ENCODE results near the gene ELP1.
"Not testable (repeated sequence)": the region's sequence is repeated elsewhere in the genome, so short reads cannot be mapped to it uniquely, and the experiment has no call there.

Gene ELP1

DNA sequence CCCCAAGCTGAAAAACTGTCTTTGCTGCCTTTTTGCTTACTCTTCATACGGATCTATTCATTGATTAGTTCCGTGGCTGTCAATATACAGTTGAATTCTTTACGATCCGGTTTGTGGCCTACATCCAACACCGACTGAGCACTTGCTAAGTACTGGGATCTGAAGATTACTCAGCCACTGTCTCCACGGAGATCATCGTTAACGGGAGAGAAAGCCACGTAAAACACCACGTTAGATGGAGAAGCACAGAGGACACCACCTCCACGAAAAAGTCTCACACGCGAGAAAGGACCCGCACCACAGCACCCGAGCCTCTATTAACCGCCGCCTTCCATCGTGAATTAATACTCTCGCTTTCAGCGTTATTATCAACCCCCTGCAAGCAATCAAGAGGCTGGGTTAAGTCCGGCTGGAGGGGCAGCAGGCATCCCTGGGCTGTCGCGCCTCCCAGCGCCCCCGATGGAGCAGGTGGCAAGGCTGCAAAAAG lies 650 bp downstream of the ELP1 start:
- no peak for DNase-seq (ENCODE audit: low read depth in 2 of 2)

DNA sequence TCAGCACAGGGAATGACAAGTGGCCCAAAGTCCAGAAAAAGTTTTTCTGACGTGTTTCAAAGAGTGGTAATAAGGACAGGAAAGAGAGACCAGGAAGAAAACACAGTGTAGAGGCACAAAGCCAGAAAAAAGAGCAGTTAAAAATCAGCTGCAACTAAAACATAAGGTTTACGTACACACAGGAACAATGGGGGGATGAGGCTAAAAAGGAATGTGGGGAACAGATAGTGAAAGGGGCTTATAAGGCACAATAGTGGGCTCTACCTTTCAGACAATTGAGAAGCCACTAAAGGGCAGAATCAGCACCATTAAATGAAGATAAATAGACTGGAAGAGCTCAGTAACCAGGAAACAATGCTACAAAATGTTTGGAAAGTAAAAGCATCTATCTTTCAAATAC lies 5.5 kb downstream of the ELP1 start:
- DNase-seq (ENCODE audit: low read depth in 2 of 2) = no peak

DNA sequence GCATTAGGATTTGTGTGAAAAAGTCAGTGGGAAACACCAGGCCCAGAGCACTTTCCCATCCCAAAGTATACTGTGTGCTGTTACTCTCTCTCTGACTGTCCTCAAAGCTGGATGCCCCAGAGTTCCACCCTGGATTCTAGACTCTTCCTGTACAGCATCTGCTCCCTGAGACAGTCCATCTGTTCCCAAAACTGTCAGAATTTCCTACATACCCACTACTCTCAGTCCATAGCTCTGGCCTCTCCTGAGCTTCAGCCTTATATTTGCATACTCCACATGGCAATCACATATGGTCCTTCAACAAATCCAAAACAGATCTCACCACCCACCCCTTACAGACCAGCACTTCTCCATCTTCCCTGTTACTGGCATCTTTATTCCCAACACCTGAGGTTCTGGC lies 9.5 kb downstream of the ELP1 start:
- no peak for DNase-seq (ENCODE audit: low read depth in 2 of 2)

DNA sequence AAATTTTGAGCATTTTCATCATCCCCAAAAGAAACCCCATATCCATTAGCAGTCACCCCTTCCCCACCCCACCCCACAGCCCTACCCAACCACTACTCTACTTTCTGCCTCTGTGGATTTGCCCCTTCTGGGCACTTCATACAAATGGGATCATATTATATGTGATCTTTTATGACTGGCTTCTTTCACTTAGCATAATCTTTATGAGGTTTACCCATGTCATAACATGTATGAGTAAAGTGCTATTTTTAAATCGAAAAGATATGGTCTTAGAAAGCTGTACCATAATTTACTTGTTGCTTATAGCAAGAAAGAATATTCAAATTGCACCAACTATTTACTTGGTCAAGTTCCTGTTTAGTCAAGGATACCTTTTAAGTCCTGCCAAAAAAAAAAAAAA lies 12.7 kb downstream of the ELP1 start:
- no peak for DNase-seq (ENCODE audit: low read depth in 2 of 2)

DNA sequence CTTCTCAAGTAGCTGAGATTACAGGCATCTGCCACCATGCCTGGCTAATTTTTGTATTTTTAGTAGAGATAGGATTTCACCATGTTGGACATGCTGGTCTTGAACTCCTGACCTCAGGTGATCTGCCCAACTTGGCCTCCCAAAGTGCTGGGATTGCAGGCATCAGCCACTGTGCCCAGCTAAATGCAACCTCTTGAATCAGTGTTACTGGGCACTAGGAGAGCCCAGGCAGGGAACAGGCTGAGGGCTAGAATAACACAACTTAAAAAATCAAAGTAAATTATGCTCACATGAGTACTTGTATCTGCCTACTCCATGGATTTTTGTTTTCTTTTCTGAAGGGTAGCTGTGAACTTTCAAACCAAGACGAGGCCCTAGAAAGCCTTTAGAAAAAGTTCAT lies 13.5 kb downstream of the ELP1 start:
- DNase-seq (ENCODE audit: low read depth in 2 of 2) = not testable (repeated sequence)

DNA sequence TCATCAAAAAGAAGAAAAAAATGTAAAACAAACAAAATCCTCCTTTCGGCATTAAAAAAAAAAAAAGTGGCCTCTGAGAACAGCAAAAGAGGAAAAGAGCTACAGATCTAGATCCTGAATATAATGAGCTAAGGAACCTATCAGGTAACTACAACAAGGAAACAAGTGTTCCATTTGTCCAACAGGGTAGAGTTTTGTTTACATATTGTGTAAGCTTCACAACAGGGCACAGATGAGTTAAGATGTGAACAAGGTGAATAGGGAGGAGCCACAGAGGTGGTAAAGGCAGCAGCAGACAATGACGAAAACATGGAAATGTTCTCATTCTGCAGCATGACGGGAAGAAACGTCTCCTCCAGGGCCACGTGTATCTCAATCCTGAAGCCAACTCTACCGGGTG lies 14.4 kb downstream of the ELP1 start:
- no peak for DNase-seq (ENCODE audit: low read depth in 2 of 2)

DNA sequence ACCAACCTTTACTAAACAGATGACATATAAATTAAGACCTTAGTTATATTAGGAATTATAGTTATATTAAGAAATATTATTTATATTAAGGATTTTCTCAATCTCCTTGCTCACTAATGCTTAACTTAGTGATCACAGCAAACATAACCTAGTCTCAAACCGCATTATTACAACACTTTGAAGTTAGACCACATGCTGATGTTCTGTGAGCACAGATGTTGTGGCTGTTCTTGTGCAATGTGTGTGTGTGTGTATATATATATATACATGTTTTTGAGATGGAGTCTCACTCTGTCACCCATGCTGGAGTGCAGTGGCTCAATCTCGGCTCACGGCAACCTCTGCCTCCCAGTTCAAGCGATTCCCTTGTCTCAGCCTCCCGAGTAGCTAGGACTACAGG lies 20.5 kb downstream of the ELP1 start:
- no peak for DNase-seq (ENCODE audit: low read depth in 2 of 2)

DNA sequence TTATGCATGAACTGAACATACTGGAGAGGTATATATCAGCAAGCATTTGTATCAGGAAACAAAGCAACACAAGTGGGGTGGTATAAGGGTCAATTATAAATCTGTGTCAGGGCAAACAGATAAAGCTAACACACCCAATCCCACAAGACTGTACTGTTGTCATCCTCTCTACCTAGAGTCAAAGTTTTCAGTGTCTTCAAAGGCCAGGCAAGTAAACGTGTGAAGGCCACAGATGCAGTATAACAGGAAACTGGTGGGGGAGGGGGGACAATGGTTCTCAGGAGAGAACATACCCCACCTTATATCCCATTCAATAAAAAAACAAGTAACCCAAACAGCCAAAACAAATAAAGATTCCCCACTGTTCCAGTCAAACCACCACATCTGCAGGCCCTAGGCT lies 22.1 kb downstream of the ELP1 start:
- no peak for DNase-seq (ENCODE audit: low read depth in 2 of 2)

DNA sequence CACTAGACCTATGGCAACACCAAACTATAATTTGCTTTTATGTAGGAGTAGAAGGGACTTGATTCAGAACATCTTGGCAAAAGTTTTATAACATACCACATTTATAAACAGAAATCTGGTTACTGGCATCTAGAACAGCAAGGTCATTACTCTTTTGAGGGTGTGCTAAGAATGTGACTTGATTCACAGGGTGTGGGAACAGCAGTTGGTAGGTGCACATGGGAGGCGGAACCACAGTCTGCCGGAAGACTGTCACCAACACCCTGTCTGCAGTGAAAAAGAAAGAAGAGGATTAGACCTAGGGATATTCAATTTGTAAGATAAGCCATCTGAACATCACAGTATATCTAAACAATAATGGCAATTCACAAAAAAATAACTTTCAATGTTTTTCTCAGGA lies 23.0 kb downstream of the ELP1 start:
- DNase-seq (ENCODE audit: low read depth in 2 of 2) = no peak

DNA sequence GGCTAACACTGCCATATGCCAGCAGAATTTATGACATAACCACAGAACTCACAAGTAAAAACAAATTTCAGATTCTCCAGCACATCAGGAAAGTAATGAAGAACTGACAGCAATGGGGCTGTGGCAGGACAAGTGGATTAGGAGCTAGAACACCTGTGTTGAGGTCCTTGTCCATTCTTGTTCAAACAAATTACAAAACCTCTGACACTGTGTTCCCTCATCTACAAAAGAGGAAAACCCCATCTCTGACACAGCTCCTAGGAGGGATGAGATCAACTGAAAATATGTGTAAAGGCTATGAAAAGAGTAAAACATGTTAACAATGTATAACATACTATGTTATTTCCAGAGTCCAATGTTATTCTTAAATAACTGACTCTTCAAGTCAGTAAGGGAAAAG lies 23.5 kb downstream of the ELP1 start:
- no peak for DNase-seq (ENCODE audit: low read depth in 2 of 2)

DNA sequence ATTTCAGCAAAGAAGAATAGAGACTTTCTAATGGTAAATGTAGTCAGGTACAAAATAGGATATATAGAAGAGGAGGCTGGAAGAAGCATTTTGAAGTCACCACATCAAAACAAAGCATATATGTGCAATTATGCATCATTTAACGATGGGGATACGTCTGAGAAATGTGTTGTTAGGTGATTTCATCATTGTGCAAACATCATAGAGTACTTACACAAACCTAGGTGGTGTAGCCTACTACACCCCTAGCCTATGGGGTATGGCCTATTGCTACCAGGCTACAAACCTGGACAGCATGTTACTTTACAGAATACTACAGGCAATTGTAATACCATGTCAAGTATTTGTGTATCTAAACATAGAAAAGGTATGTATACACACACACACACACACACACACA lies 28.4 kb downstream of the ELP1 start:
- no peak for DNase-seq (ENCODE audit: low read depth in 2 of 2)

DNA sequence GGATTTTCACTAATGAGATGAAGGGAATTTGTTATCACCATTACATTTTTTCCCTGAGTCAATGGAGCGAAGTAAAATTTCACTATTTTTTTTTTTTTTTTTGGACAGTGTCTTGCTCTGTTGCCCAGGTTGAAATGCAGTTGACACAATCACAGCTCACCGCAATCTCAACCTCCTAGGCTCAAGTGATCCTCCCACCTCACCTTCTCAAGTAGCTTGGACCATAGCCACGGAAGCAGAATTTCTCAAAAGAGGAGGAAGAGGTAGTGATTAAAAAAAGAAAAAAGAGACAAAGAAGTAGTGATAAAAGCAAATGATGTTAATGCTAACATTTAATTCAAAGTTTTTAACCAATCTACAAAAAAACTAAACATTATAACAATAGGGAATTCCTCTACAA lies 29.8 kb downstream of the ELP1 start:
- no peak for DNase-seq (ENCODE audit: low read depth in 2 of 2)

DNA sequence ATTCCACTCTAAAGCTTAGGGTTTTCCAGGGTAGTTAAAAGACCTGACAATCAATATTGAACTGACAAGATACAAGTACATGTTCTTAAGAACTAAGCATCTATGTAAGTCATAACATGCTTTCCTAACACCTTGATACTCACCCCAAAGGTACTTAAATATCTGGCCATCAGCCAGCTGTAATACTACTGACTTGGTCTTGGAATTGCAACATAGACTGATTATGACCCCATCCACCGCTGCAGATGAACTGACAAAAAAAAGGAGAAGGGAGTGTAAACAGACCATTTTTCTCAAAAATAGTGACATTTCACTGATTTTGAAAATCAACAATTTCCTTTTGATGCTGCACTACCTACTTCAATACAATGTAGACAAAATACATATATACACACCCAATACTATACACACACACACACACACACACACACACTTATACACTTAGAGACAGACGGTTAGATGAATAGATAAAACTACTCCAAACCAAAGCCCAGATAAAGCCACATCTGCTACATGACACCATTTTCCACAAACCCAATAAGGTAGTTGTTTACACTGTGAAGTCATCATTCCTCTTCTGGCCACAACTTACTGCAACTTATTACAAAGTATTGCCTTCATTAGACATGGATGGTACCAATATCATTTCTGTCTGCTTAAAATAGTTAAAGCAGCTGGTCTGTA lies 30.4 kb downstream of the ELP1 start:
- DNase-seq (ENCODE audit: low read depth in 2 of 2) = no peak

DNA sequence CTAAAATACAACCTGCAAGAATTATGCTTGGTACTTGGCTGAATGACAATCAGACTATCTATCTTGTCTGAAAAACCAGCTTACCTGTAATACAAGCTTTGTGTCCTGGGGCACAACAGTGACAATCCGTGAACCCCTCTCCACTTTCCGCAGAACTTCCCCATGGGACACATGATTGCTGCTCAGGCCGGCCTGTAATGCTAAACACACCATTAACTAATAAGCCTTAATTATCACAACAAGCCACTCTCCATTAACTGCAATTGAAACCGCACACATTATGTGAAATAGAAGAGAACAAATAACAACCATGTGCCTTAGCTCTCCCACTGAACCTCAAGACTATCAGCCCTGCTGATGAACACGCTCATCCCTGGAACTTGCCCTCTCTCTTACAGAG lies 33.7 kb downstream of the ELP1 start:
- no peak for DNase-seq (ENCODE audit: low read depth in 2 of 2)

DNA sequence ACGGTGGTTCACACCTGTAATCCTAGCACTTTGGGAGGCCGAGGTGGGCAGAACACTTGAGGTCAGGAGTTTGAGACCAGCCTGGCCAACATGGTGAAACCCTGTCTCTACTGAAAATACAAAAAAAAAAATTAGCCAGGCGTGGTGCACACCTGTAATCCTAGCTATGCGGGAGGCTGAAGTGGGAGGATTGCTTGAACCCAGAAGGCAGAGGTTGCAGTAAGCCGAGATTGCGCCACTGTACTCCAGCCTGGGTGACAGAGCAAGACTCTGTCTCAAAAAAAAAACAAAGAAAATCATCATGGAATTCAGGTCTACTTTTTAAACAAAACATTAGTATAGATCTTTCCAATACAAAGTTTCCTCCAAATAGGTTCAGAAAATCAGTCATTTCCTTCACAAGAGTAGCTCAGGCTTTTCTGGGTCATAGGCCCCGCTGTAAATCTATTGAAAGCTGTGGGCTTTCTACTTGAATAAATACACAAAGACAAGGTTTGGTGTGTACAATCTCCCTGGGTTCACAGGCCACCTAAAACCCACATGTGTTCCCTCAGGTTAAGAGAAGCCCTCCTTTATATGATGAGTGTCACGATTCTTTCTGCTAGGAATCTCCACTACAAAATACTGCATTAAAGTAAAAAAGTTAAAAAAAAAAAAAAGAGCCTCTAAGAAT lies 34.8 kb downstream of the ELP1 start:
- DNase-seq (ENCODE audit: low read depth in 2 of 2) = not testable (repeated sequence)

DNA sequence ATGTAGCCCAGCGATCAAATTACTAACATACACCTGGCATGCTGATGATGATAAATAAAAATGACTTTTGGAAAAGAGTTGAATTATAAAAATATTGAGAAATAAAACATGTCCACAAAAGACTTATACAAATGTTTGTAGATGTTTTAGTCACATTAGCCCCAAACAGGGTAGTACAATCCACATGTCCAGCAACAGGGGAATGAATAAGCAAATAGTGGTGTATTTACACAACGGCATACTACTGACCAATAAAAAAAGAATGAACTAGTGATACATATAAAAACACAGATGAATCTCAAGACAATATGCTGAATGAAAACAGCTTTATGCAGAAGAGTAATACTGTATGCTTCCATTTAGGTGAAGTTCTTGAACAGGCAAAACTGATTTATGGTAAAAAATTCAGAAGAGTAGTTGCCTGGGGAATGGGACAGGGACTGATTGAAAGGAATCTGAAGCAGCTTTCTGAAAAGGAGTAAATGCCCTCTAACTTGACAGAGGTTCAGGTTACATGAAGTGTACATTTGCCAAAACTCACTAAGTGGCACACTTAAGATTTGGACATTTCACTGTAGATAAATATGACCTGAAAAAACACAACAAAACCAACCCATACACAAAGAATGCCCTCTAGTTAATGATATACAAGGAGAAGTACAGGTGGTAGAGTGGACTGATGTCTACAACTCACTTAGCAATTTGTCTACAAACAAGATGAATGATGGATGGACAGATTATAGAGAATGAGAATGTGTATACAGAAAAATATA lies 36.4 kb downstream of the ELP1 start:
- no peak for DNase-seq (ENCODE audit: low read depth in 2 of 2)

DNA sequence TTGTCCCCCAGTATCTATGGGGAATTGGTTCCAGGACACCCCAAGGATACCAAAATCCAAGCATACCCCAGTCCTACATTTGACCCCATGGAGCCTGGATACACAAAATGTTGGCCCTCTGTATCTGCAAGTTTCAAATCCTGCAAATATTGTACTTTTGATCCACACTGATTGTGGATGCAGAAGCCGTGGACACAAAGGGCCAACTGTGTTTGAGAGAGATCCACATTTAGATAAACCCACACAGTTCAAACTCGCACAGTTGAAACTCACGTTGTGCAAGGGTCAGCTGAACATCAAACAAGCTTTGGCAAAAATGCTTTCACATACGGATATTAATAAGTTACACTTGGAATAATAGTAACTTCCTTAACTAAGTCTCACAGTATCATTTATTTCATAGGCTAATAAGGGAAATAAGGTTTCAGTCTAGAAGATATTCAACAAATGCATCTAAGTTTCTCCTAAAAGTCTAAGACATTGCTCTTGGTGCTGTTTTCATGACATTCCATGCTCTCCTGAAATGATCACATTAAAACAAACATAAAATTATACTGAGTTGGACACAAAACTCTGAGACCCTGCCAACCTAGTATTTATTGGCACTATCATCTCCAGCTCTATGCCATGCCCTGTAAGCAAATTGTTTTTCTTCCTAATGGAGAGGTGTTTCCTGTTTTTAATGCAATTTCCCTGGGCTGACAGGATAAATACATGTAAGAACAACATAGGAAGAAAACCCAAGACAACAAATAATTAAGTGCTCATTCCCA lies 39.5 kb downstream of the ELP1 start:
- DNase-seq (ENCODE audit: low read depth in 2 of 2) = no peak

DNA sequence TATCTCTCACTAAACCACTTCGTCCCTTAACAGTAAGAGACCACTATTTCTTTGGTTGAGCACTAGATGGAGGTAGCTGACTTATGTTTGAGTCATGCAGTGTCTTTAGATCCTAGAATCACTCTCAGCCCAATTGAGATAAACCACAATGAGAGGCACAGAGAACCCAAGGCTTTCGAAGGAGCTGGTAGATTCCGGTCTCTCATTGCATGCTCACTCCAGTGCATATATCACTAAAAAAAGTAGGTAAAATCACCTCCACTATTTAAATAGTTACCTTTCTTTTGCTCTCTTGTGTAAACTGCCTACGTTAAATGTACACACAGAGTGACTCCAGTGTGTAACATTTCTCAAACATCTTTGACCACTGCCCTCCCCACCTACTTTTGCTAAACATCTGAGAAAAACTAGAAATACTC lies 44.3 kb downstream of the ELP1 start:
- no peak for DNase-seq (ENCODE audit: low read depth in 2 of 2)

DNA sequence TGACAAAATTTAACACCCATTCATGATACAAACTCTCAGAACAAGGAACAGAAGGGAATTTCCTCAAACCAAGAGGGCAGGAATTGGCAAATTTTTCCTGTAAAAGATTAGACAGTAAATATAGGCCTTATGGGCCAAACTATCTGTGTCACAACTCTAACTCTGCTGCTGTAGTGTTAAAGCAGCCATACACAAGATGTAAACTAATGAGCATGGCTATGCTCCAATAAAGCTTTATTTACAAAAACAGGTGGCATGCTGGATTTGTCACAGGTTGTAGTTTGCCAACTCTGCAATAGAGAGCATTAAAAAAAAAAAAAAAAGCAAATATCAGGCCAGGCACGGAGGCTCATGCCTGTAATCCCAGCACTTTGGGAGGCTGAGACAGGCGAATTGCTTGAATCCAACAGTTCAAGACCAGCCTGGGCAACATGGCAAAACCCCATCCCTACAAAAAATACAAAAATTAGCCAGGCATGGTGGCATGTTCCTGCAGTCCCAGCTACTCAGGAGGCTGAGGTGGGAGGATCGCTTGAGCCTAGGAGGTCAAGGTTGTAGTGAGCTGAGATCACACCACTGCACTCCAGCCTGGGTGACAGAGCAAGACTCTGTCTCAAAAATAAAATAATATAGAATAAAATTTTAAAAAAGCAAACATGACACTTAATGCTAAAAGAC lies 47.2 kb downstream of the ELP1 start:
- not testable (repeated sequence) for DNase-seq (ENCODE audit: low read depth in 2 of 2)

DNA sequence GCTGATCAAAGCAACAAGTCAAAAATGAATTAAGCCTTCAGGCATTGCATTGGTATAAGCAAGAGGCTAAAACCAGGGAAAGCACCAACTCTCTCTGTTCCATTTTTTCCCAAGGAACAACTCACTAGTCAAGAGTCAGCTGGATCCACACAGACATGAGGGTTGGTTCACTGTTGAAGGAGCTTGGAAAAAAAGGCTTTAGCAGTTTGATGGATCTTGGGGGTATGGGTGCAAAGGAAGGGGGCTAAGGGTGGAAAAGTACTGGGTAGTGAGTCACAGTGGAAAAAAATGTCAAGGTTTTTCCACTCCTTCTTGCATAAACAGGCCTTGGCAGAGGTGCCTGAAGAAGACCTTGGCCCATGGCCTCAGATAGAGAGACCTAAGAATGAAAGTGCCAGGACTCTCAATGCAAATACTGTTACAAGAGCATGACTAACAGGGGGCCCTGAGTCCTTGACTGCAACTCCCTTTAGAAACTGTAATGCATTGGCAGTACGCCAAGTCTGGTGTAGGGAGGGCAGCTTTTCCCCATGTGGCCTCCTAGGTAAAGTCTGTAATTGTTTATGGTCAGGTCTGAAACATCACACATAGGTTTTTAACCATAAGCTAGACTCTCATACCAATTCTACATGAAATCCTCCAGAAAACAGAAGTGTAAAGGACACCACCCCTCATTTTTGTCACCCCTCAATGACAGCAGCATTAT lies 48.1 kb downstream of the ELP1 start:
- peak in 1 of 2 donors; percentile 3 for DNase-seq (ENCODE audit: low read depth in 2 of 2)

DNA sequence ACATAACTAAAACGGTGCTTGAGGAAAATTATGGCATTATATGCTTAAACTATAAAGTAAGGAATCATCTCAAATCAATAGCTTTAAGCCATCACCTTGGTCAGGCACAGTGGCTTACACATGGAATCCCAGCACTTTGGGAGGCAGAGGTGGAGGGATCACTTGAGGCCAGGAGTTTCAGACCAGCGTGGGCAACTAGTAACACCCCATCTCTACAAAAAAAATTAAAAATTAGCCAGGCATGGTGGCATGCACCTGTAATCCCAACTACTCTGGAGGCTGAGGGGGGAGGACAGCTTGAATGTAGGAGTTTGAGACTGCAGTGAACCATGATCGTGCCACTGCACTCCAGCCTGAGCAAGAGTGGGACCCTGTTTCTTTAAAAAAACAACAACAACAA lies 49.2 kb downstream of the ELP1 start:
- no peak for DNase-seq (ENCODE audit: low read depth in 2 of 2)
